ENCODE measurements around the gene WDR48.

GRCh38 chr3:39139442-39139841 is 87.6 kb downstream of the WDR48 start:
- TF ChIP-seq POLR2A (IDR thresholded peaks at IDR 0.05; ENCODE audit: low read depth, low read length) (no peak), TAF1 (IDR thresholded peaks at IDR 0.05; ENCODE audit: borderline replicate concordance, low read depth, low read length) (no peak)
